ACC112 (cell line): ENCODE results near the gene MARS2.
"Not testable (repeated sequence)": the region's sequence is repeated elsewhere in the genome, so short reads cannot be mapped to it uniquely, and the experiment has no call there.

Experiments
- H2AFZ ChIP-seq: fragments of 200-600 bp; sonication (generic); one replicate; pipeline ENCODE4 v1.6.0; 2017; ENCODE audit warnings: antibody characterized with exemption, low read length; ENCODE audit not compliant: unreplicated experiment
- H3K27ac ChIP-seq: fragments of 200-600 bp; sonication (generic); 2 replicates; pipeline ENCODE4 v1.5.1; 2014; ENCODE audit warnings: low read depth, mild to moderate bottlenecking, antibody characterized with exemption, low read length, moderate library complexity
- H3K27me3 ChIP-seq: fragments of 200-600 bp; sonication (generic); 2 replicates; pipeline ENCODE4 v1.6.1; 2014; ENCODE audit warnings: mild to moderate bottlenecking, antibody characterized with exemption, low read length, moderate library complexity, mixed read lengths; ENCODE audit not compliant: insufficient read depth
- H3K36me3 ChIP-seq: fragments of 200-600 bp; sonication (generic); 2 replicates; pipeline ENCODE4 v1.6.1; 2016; ENCODE audit warnings: mild to moderate bottlenecking, antibody characterized with exemption, low read length, moderate library complexity, mixed read lengths; ENCODE audit not compliant: insufficient read depth
- H3K4me1 ChIP-seq: fragments of 200-600 bp; sonication (generic); one replicate; pipeline ENCODE4 v1.6.1; 2016; ENCODE audit warnings: low read length, mixed read lengths; ENCODE audit not compliant: insufficient read depth, unreplicated experiment, control insufficient read depth
- H3K4me3 ChIP-seq: fragments of 200-600 bp; sonication (generic); 2 replicates; pipeline ENCODE4 v1.5.1; 2014; ENCODE audit warnings: mild to moderate bottlenecking, low read depth, low read length
- H3K79me2 ChIP-seq: fragments of 200-600 bp; sonication (generic); one replicate; pipeline ENCODE4 v1.6.0; 2016; ENCODE audit warnings: low read length; ENCODE audit not compliant: control insufficient read depth, unreplicated experiment, insufficient read depth

MARS2 gene

GRCh38 chr2:197728555-197729544, 23.7 kb downstream of the MARS2 start:
- not testable (repeated sequence) for H3K4me3 ChIP-seq, H2AFZ ChIP-seq

GRCh38 chr2:197740200-197740599, 35.0 kb downstream of the MARS2 start:
- Histone ChIP-seq H3K79me2 (no peaks in the 10 kb centered on the region), H3K36me3 (no peaks in the 10 kb centered on the region), H3K4me3 (no peak overlapping the region), H3K4me1 (no peaks in the 10 kb centered on the region), H3K27ac (no peak overlapping the region), H3K27me3 (no peaks in the 10 kb centered on the region), H2AFZ (no peak overlapping the region)

More at GRCh38 chr2:197728555-197729544, 23.7 kb downstream of the MARS2 start:
- H3K4me1 ChIP-seq, H3K79me2 ChIP-seq, H3K27ac ChIP-seq, H3K27me3 ChIP-seq, H3K36me3 ChIP-seq: not testable (repeated sequence)
